Psoas muscle (tissue), 8 donors: ENCODE measurements around the gene FAM83F. TPM values are rescaled to one million over a fixed set of nuclear protein-coding genes. Genes with fewer than 3 reads are reported as not detected.
A peak's percentile ranks its signal among the peaks of the same experiment; 100 is the strongest.

Experiments
- ATAC-seq, 4 donors: fragments of 200-7000 bp; cut with Tn5 transposase; one replicate each; pipeline ENCODE4 v1.9.1; 2020; ENCODE audit warnings: moderate library complexity in 3 of 4, mild to moderate bottlenecking in 2 of 4
- DNase-seq, 2 donors: peaks; one replicate each; pipeline ENCODE4 v3.0.0-alpha.2; 2020
- H3K27ac ChIP-seq: fragments of 200-600 bp; one replicate; pipeline ENCODE4 v1.8.0; 2022
- H3K27me3 ChIP-seq, 3 donors: fragments of 200-600 bp in 1 of 3; one replicate each; pipeline versions ENCODE4 v1.6.1 to v1.8.0; 2013 to 2022; ENCODE audit warnings: low read length in 2 of 3, mild to moderate bottlenecking in 2 of 3, moderate library complexity in 1 of 3; ENCODE audit not compliant: insufficient read depth in 3 of 3
- H3K36me3 ChIP-seq, 2 donors: fragments of 200-600 bp in 1 of 2; one replicate each; pipeline versions ENCODE4 v1.6.1 to v1.8.0; 2013 to 2022; ENCODE audit warnings: low read depth in 1 of 2, mild to moderate bottlenecking in 1 of 2, moderate library complexity in 1 of 2; ENCODE audit not compliant: insufficient read depth in 1 of 2
- H3K4me1 ChIP-seq: fragments of 200-600 bp; one replicate; pipeline ENCODE4 v1.8.0; 2022
- H3K4me3 ChIP-seq: fragments of 200-600 bp; one replicate; pipeline ENCODE4 v1.8.0; 2022; ENCODE audit warnings: mild to moderate bottlenecking
- H3K9me3 ChIP-seq: fragments of 200-600 bp; one replicate; pipeline ENCODE4 v1.8.0; 2022
- CTCF ChIP-seq: fragments of 200-600 bp; IDR thresholded peaks from one replicate; pipeline ENCODE4 v1.8.0; 2022; ENCODE audit warnings: antibody characterized with exemption
- WGBS, 3 donors: extraction: QIAGEN DNeasy Blood & Tissue Kit; methylation state at CpG; one replicate each; pipeline versions ENCODE4 v1.1.6 to v1.1.7; 2013; 5-methylcytosine and 5-hydroxymethylcytosine counted together
- intact Hi-C, 2 donors: fragments of 100-400 bp; cut with DNase I; formaldehyde crosslinking; loops; one replicate each; pipeline versions ENCODE4 v1.11.0 to v1.14.2; 2022
- polyA plus RNA-seq, 3 donors: library from polyadenylated mRNA; stranded (reverse); fragments of 200-250 nt; gene quantifications; one replicate each; pipeline ENCODE4 v1.2.3, GENCODE V29; 2013
- total RNA-seq, 4 donors: library from RNA; stranded (reverse); fragmentation: NEBNext Ultra II Directional in 2 of 4; extraction: Animal tissue kit (Norgen Biotek cat#: 25700) in 2 of 4; gene quantifications; one replicate each; pipeline versions ENCODE4 v1.2.1 to v1.2.4, GENCODE V29; 2021 to 2023
- donor health status: healthy with polysubstance abuse.
- donor health status: DM: no; HTN: no; CAD: no; lungs with moderate emphysema.
- donor health status: Bipolar disorder and iron deficiency.
- donor health status: healthy.
- donor health status: DM: yes; HTN: yes; CAD: no.
- donor health status: DM: no; HTN: no; CAD: no.
- donor health status: DM: no; HTN: no; CAD: no.
- donor health status: DM: yes; HTN: yes; CAD: no.

FAM83F gene
- total and polyA plus RNA-seq, 7 donors: under 0.01 to 0.10 (median 0.03) TPM; not detected in 1

- peak; percentile 46 to 84 (median 76) for ATAC-seq
- no peak overlapping the region for H3K4me3 ChIP-seq
- H3K36me3 ChIP-seq: no peaks in the 10 kb centered on the region
- peak in 1 of 2 donors; percentile 62 for DNase-seq
- 42 to 71% (median 59%) methylated on average over 5 of the region's 5 CpGs for WGBS, 3 donors
- H3K27ac ChIP-seq: no peak overlapping the region
- H3K4me1 ChIP-seq: peaks cover 35% of the 10 kb centered on the region
- H3K9me3 ChIP-seq: no peaks in the 10 kb centered on the region
- intact Hi-C loops: loop anchor here (5.0 to 10.0 kb wide), 3 partner anchors 34 to 289 kb away; partner anchors contain the start of gene ADSL (in 1 of the 2)
- H3K27me3 ChIP-seq: no peaks in the 10 kb centered on the region
- TF ChIP-seq CTCF: no peak
Observed at GRCh38 chr22:40058265-40058664, 63.5 kb downstream of the FAM83F start.

- no peak for DNase-seq
- H3K4me3 ChIP-seq: no peak overlapping the region
- intact Hi-C loops: loop anchor here in 1 of 2 donors (10.0 kb wide), 1 partner anchor 89 kb away; no protein-coding TSS in a partner anchor
- WGBS, 3 donors: 74 to 85% (median 81%) methylated on average over 3 of the region's 3 CpGs
- no peaks in the 10 kb centered on the region for H3K9me3 ChIP-seq
- TF ChIP-seq CTCF: no peak
- H3K36me3 ChIP-seq: no peaks in the 10 kb centered on the region
- peak in 2 of 4 donors; percentile 52 to 60 for ATAC-seq
- no peak overlapping the region for H3K27ac ChIP-seq
- H3K4me1 ChIP-seq: peaks cover 53% of the 10 kb centered on the region
- H3K27me3 ChIP-seq: no peaks in the 10 kb centered on the region
Observed at GRCh38 chr22:40065981-40066380, 71.2 kb downstream of the FAM83F start.

GRCh38 chr22:40067639-40068038, 72.9 kb downstream of the FAM83F start:
- 43 to 85% (median 52%) methylated on average over 2 of the region's 2 CpGs for WGBS, 3 donors
- Histone ChIP-seq H3K36me3 (no peaks in the 10 kb centered on the region), H3K4me1 (peaks cover 64% of the 10 kb centered on the region), H3K9me3 (no peaks in the 10 kb centered on the region), H3K27me3 (no peaks in the 10 kb centered on the region), H3K27ac (peak overlapping the region; percentile 17), H3K4me3 (no peak overlapping the region)
- ATAC-seq: no peak
- TF ChIP-seq CTCF: no peak
- DNase-seq: no peak
- intact Hi-C loops: loop anchor here in 1 of 2 donors (10.0 kb wide), 1 partner anchor 87 kb away; no protein-coding TSS in a partner anchor

GRCh38 chr22:40070701-40071100, 75.9 kb downstream of the FAM83F start:
- no peak for TF ChIP-seq CTCF
- Histone ChIP-seq H3K36me3 (no peaks in the 10 kb centered on the region), H3K9me3 (no peaks in the 10 kb centered on the region), H3K4me3 (no peak overlapping the region), H3K27ac (peak overlapping the region; percentile 33), H3K4me1 (peaks cover 59% of the 10 kb centered on the region), H3K27me3 (no peaks in the 10 kb centered on the region)
- intact Hi-C loops: no loop called here
- peak; percentile 78 to 92 (median 86) for ATAC-seq
- DNase-seq: no peak

- no peaks in the 10 kb centered on the region for H3K36me3 ChIP-seq
- intact Hi-C loops: no loop called here
- ATAC-seq: no peak
- H3K4me3 ChIP-seq: no peak overlapping the region
- no peak for TF ChIP-seq CTCF
- no peak for DNase-seq
- 95 to 98% (median 96%) methylated on average over 8 of the region's 8 CpGs for WGBS, 3 donors
- peaks cover 53% of the 10 kb centered on the region for H3K4me1 ChIP-seq
- H3K27ac ChIP-seq: no peak overlapping the region
- no peaks in the 10 kb centered on the region for H3K9me3 ChIP-seq
- no peaks in the 10 kb centered on the region for H3K27me3 ChIP-seq
Observed at GRCh38 chr22:40071720-40072119, 77.0 kb downstream of the FAM83F start.
